Keratinocyte (primary cell): ENCODE results near the gene QPCT.

Source experiments
- EZH2 ChIP-seq: IDR thresholded peaks from one replicate; pipeline ENCODE4 v1.6.1; 2012; ENCODE audit warnings: inconsistent platforms, mild to moderate bottlenecking, low read length, moderate library complexity
- TF ChIP-seq, protein P1 (sequence below), 3 experiments: IDR thresholded peaks in 1 of 3; conservative IDR thresholded peaks in 1 of 3; optimal IDR thresholded peaks in 1 of 3; 2 replicates in 2 of 3; 3 replicates in 1 of 3; pipeline versions ENCODE3 to v1.5.1; 2011; ENCODE audit warnings: low read length in 3 of 3, mild to moderate bottlenecking in 3 of 3, moderate library complexity in 2 of 3, control low read depth in 1 of 3, inconsistent platforms in 1 of 3; ENCODE audit not compliant: insufficient read depth in 2 of 3; ENCODE audit errors: extremely low read depth in 1 of 3

DNA sequence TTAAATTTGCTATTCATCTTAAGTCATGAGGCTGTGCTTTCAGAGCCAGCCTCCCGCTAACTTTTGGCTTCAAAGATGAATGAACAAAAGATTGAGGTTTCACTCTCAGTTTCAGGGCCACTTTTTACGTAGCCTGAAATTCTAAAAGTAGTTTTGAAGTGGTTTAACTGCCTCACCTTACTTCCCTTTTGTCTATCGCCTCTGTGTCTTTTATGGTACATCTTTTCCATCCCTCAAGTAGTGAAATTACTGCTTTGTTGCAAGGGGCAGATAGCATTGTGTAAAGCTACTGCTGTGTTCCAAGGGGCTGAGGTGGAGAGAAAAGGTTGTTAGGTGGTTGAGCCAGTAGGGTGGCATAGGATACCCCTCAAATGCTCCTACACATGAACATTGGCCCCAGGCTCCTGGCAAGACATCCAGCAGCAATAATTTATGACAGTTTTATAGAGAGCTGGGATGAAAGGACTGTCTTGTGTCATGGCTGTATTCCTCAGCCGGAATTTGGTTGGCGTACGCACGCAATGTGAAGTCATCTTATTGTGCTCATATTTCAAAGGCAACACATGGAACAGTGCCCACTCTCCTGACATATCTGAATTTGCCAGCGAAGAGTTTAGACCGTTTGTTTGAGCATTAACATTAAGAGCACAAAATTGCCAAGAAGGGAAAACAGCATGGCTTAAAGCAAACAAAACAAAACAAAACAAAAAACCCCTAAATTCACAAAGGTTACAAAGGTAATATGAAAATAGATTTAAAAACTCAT lies 32.2 kb downstream of the QPCT start:
- TF ChIP-seq, protein P1, sequence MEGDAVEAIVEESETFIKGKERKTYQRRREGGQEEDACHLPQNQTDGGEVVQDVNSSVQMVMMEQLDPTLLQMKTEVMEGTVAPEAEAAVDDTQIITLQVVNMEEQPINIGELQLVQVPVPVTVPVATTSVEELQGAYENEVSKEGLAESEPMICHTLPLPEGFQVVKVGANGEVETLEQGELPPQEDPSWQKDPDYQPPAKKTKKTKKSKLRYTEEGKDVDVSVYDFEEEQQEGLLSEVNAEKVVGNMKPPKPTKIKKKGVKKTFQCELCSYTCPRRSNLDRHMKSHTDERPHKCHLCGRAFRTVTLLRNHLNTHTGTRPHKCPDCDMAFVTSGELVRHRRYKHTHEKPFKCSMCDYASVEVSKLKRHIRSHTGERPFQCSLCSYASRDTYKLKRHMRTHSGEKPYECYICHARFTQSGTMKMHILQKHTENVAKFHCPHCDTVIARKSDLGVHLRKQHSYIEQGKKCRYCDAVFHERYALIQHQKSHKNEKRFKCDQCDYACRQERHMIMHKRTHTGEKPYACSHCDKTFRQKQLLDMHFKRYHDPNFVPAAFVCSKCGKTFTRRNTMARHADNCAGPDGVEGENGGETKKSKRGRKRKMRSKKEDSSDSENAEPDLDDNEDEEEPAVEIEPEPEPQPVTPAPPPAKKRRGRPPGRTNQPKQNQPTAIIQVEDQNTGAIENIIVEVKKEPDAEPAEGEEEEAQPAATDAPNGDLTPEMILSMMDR (optimal IDR thresholded peaks at IDR 0.05 in 1 of 3, IDR thresholded peaks at IDR 0.05 in 1 of 3, conservative IDR thresholded peaks at IDR 0.05 in 1 of 3; ENCODE audit: extremely low read depth in 1 of 3, insufficient read depth in 2 of 3, low read length in 3 of 3) = no peak
- TF ChIP-seq EZH2 = no peak
